Omental fat pad (tissue), 4 donors: ENCODE measurements around the gene CACNA2D1. TPM values are rescaled to one million over a fixed set of nuclear protein-coding genes. Genes with fewer than 3 reads are reported as not detected.

ENCODE experiments used
- ATAC-seq: fragments of 150-250 bp; one replicate; pipeline ENCODE4 v1.9.1; 2016; ENCODE audit warnings: mild to moderate bottlenecking, moderate library complexity; ENCODE audit not compliant: low FRiP score
- DNase-seq: peaks from one replicate; pipeline ENCODE4 v3.0.0-alpha.2; 2019; ENCODE audit warnings: low spot score
- total RNA-seq, 4 donors: library from RNA; depleted of rRNA; stranded (reverse); fragments of >200 nt; gene quantifications; one replicate each; pipeline ENCODE4 v1.1.0, GENCODE V29; 2016
- TF ChIP-seq, protein P1 (sequence below), 3 donors: fragments of 450-650 bp; IDR thresholded peaks; one replicate each; pipeline ENCODE4 v1.5.1; 2016 to 2017; ENCODE audit warnings: antibody characterized with exemption in 3 of 3, mild to moderate bottlenecking in 3 of 3, moderate library complexity in 2 of 3

CACNA2D1 gene
- total RNA-seq, 4 donors from 2014 or later, result 20.5 to 39.8 (median 29.3) TPM

DNA sequence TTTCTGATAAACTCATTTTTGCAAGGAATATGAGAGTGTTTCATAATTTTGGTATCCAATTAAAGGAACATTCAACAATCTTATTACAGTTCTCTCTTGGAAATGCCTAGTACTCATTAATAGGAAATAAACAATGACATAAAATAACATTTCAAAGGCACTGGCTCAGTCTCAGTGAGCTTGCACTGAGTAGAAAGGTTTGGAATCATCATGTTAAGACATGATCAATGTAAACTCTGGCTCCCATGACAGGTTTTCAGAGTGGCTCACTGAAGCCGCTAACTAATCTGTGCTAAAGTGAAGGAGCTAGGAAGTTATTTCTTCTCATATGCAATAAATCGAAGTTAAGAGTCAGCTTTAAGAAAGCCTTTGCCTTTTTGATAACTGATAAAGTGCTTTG is 470.5 kb downstream of the CACNA2D1 start:
- TF ChIP-seq, protein P1, sequence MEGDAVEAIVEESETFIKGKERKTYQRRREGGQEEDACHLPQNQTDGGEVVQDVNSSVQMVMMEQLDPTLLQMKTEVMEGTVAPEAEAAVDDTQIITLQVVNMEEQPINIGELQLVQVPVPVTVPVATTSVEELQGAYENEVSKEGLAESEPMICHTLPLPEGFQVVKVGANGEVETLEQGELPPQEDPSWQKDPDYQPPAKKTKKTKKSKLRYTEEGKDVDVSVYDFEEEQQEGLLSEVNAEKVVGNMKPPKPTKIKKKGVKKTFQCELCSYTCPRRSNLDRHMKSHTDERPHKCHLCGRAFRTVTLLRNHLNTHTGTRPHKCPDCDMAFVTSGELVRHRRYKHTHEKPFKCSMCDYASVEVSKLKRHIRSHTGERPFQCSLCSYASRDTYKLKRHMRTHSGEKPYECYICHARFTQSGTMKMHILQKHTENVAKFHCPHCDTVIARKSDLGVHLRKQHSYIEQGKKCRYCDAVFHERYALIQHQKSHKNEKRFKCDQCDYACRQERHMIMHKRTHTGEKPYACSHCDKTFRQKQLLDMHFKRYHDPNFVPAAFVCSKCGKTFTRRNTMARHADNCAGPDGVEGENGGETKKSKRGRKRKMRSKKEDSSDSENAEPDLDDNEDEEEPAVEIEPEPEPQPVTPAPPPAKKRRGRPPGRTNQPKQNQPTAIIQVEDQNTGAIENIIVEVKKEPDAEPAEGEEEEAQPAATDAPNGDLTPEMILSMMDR (IDR thresholded peaks at IDR 0.05), result no peak
- no peak for DNase-seq
- ATAC-seq, result no peak

DNA sequence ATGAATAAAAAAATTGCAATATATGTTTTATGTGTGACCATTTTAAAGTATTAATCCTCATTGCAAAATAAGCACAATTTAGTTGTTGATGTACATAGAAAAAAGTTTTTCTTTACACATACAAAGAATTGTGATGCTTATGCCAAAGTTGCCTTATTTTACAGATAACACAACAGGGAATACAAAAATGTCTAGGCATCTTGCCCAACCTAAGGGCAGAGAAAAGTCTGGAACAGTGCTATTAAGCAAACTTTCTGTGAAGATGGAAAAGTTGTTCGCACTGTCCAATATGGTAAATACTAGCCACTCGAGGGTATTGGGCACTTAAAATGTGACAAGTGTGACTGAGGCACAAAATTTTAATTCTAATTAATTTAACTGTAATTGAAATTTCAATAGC is 483.6 kb downstream of the CACNA2D1 start:
- DNase-seq, result no peak
- TF ChIP-seq, protein P1 (IDR thresholded peaks at IDR 0.05), result no peak
- ATAC-seq, result no peak

DNA sequence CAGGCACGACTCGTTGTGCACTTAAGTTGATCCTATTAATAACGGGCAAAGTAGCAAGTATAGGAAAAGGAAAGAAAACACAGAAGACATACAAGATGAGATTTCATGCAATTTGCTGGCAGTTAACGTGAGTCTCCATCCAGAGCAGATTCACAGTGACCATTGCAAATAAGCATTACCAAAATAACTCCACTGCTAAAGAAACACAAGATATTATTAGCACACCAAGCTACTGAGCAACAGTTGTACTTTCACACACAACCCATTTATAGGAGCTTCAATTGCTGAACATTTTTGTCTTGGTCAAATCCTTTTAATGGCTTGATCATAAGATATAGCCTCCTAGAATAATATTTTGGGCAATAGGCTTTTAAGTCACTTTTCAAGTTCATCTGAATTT is 486.1 kb downstream of the CACNA2D1 start:
- no peak for ATAC-seq
- TF ChIP-seq, protein P1 (IDR thresholded peaks at IDR 0.05), result no peak
- DNase-seq, result no peak

DNA sequence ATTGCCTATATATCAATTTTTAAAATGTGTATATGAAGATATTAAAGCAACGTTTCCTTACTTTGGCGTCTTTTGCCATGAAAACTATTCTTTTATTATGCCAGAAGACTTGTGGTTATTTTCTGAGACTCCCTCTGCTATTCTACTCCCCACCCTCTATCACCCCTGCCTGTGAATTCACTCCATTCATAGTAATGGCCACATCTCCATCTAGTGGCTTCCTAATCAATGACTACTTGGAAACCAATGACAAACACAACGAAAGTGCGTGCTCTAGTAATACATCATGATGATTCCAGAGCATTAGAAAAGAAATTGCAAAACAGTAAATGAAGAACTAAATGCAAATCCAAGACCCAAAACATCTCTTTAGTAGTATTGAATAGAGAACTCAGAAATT is 487.1 kb downstream of the CACNA2D1 start:
- DNase-seq (no peak), ATAC-seq (no peak)
- TF ChIP-seq, protein P1 (IDR thresholded peaks at IDR 0.05), result no peak

DNA sequence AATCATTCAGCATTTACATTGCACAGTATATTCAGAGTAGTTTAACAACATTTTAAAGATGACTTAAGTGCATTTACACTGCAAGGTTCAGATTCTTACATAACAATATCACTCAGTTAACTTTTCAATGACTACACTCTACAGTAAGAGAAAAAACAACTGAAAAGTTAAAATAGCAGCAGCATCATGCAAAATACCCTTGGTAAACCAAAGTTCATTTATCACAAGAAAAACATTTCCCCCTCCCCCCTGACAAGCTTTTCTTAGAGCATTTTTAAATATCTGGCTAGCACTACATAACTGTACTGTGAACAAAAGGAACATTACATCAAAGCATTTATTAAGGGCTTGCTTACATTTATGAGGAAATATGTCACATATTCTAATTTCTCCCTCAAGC is 494.3 kb downstream of the CACNA2D1 start:
- DNase-seq (no peak), ATAC-seq (no peak)
- TF ChIP-seq, protein P1 (IDR thresholded peaks at IDR 0.05), result no peak

DNA sequence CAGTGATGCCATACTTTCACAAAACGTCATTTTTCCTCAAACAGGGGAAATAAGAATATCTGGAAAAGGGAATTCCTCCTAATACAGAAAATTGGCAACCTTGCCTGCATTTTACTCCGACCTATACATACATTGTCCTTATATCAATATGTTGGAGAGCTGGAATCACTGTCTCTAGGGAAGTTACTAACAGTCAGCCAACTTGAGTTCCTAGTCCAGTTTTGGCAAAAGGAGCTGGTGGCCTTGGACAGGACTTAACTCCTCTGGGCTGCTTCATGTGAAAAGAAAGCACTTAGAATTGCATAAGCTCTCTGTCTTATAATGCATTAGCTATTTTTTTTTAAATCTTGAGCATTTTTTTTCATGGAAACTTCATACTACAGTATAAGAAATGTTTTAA is 499.5 kb downstream of the CACNA2D1 start:
- ATAC-seq, result no peak
- TF ChIP-seq, protein P1 (IDR thresholded peaks at IDR 0.05), result no peak
- DNase-seq, result no peak

DNA sequence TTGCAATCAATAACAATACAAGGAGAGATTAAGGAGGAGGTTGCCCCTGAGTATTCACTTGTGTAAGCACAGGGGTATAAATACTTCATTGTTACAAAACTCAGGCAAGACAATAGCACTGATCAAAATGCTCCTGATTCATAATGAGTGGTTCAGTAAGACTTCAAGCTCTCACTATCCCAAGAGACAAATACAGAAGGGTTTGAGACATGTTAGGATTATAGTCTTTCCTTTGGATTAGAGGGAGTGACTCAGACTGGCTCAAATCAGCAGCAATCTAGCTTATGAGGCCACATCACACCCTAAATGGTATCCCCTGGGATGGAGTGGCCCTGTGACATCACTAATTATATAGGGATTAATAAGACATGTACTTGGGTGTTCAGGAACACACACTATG is 506.5 kb downstream of the CACNA2D1 start:
- DNase-seq (no peak), ATAC-seq (no peak)
- TF ChIP-seq, protein P1 (IDR thresholded peaks at IDR 0.05), result no peak
